Astrocyte (in vitro differentiated cells and primary cell): Measurements from ENCODE around the gene CDKN2B-AS1. TPM values are rescaled to one million over a fixed set of nuclear protein-coding genes. Genes with fewer than 3 reads are reported as not detected.

Source experiments
- DNase-seq: peaks from one replicate; pipeline ENCODE4 v3.0.0-alpha.2; 2010; ENCODE audit warnings: low read depth
- FAIRE-seq: peaks from 2 replicates; lab custom pipeline; 2011; peaks lifted over from hg19 to GRCh38; lab: Jason Lieb, UNC
- H2AFZ ChIP-seq: 2 replicates; pipeline ENCODE4 v1.6.0; 2012; ENCODE audit warnings: low read depth, low read length, inconsistent platforms
- H3K27ac ChIP-seq: 2 replicates; pipeline ENCODE4 v1.5.1; 2011; ENCODE audit warnings: low read depth, low read length, inconsistent platforms
- H3K27me3 ChIP-seq: 2 replicates; pipeline ENCODE4 v1.6.0; 2011; ENCODE audit warnings: low read length, inconsistent platforms; ENCODE audit not compliant: insufficient read depth
- H3K36me3 ChIP-seq: 2 replicates; pipeline ENCODE4 v1.5.1; 2011; ENCODE audit warnings: low read length, inconsistent platforms; ENCODE audit not compliant: insufficient read depth
- H3K4me1 ChIP-seq: 2 replicates; pipeline ENCODE4 v1.5.1; 2011; ENCODE audit warnings: low read length, inconsistent platforms; ENCODE audit not compliant: insufficient read depth
- H3K4me2 ChIP-seq: 2 replicates; pipeline ENCODE4 v1.6.0; 2012; ENCODE audit warnings: low read length, inconsistent platforms
- H3K4me3 ChIP-seq: 2 replicates; pipeline ENCODE4 v1.5.1; 2011; ENCODE audit warnings: low read depth, mild to moderate bottlenecking, low read length, inconsistent platforms; ENCODE audit not compliant: insufficient read depth
- H3K79me2 ChIP-seq: 2 replicates; pipeline ENCODE4 v1.6.0; 2012; ENCODE audit warnings: mild to moderate bottlenecking, low read length, inconsistent platforms; ENCODE audit not compliant: insufficient read depth
- H3K9ac ChIP-seq: 2 replicates; pipeline ENCODE4 v1.6.0; 2012; ENCODE audit warnings: mild to moderate bottlenecking, low read length, inconsistent platforms
- H3K9me3 ChIP-seq: 2 replicates; pipeline ENCODE4 v1.5.1; 2012; ENCODE audit warnings: low read depth, mild to moderate bottlenecking, low read length, inconsistent platforms; ENCODE audit not compliant: insufficient read depth
- H4K20me1 ChIP-seq: 2 replicates; pipeline ENCODE4 v1.6.0; 2012; ENCODE audit warnings: low read length, inconsistent platforms; ENCODE audit not compliant: insufficient read depth
- H3K27ac Mint-ChIP-seq: one replicate; pipeline ENCODE4 v1.8.0; 2021; ENCODE audit warnings: mild to moderate bottlenecking, mixed read lengths; ENCODE audit not compliant: unreplicated experiment
- H3K27me3 Mint-ChIP-seq: one replicate; pipeline ENCODE4 v1.8.0; 2021; ENCODE audit warnings: low read depth, mixed read lengths; ENCODE audit not compliant: unreplicated experiment
- H3K36me3 Mint-ChIP-seq: one replicate; pipeline ENCODE4 v1.8.0; 2021; ENCODE audit warnings: low read depth, mixed read lengths; ENCODE audit not compliant: unreplicated experiment
- H3K4me1 Mint-ChIP-seq: one replicate; pipeline ENCODE4 v1.8.0; 2021; ENCODE audit warnings: low read depth, mixed read lengths; ENCODE audit not compliant: unreplicated experiment
- H3K4me3 Mint-ChIP-seq: one replicate; pipeline ENCODE4 v1.8.0; 2021; ENCODE audit warnings: mild to moderate bottlenecking, moderate library complexity, mixed read lengths; ENCODE audit not compliant: unreplicated experiment
- H3K9me3 Mint-ChIP-seq: one replicate; pipeline ENCODE4 v1.8.0; 2021; ENCODE audit warnings: mild to moderate bottlenecking, mixed read lengths; ENCODE audit not compliant: unreplicated experiment
- EZH2 ChIP-seq: IDR thresholded peaks from 2 replicates; pipeline ENCODE4 v1.6.1; 2012; ENCODE audit warnings: mild to moderate bottlenecking, low read length, inconsistent platforms; ENCODE audit not compliant: insufficient read depth
- total RNA-seq: library from RNA; stranded (reverse); gene quantifications from 2 replicates; pipeline ENCODE4 v1.2.1, GENCODE V29; 2021
- TF ChIP-seq, protein P1 (sequence below): IDR thresholded peaks from 2 replicates; pipeline ENCODE4 v1.5.1; 2011; ENCODE audit warnings: low read depth, mild to moderate bottlenecking, inconsistent platforms, low read length, moderate library complexity; ENCODE audit not compliant: insufficient read depth

Gene CDKN2B-AS1
- total RNA-seq, 1 donor from 2014 or later = 2.3 TPM

DNA sequence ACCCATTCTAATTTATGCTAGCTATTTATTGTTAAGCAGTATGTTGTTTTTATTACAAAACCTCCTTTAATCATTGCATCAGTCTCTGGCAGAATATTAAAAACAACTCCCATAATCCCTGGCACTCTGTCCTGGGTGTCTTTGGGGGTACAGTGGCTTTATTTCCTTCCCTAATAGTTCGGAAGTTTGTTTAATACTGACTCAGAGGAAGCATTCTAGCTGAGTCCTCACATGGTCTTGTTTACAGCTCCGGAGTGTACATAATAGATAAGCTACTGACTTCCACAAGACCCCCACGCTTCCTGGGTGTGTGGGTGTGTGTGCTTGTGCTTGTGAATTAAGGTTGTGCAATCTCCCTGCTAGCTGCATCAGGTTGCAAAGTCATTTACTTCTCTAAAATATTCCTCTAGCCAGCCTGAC, 164.3 kb downstream of the CDKN2B-AS1 start:
- H3K27ac ChIP-seq = peak overlapping the region; percentile 75
- no peaks in the 10 kb centered on the region for H3K36me3 Mint-ChIP-seq
- no peak overlapping the region for H3K4me3 Mint-ChIP-seq
- peak; percentile 81 for DNase-seq
- H3K4me3 ChIP-seq = no peak overlapping the region
- no peaks in the 10 kb centered on the region for H4K20me1 ChIP-seq
- H3K9me3 Mint-ChIP-seq = no peaks in the 10 kb centered on the region
- H3K79me2 ChIP-seq = no peaks in the 10 kb centered on the region
- H2AFZ ChIP-seq = peak overlapping the region; percentile 20
- TF ChIP-seq, protein P1, sequence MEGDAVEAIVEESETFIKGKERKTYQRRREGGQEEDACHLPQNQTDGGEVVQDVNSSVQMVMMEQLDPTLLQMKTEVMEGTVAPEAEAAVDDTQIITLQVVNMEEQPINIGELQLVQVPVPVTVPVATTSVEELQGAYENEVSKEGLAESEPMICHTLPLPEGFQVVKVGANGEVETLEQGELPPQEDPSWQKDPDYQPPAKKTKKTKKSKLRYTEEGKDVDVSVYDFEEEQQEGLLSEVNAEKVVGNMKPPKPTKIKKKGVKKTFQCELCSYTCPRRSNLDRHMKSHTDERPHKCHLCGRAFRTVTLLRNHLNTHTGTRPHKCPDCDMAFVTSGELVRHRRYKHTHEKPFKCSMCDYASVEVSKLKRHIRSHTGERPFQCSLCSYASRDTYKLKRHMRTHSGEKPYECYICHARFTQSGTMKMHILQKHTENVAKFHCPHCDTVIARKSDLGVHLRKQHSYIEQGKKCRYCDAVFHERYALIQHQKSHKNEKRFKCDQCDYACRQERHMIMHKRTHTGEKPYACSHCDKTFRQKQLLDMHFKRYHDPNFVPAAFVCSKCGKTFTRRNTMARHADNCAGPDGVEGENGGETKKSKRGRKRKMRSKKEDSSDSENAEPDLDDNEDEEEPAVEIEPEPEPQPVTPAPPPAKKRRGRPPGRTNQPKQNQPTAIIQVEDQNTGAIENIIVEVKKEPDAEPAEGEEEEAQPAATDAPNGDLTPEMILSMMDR = no peak
- TF ChIP-seq EZH2 = no peak
- H3K9ac ChIP-seq = peak overlapping the region; percentile 30
- peaks cover 28% of the 10 kb centered on the region for H3K4me1 ChIP-seq
- H3K4me2 ChIP-seq = peak overlapping the region; percentile 24
- peaks cover 39% of the 10 kb centered on the region for H3K4me1 Mint-ChIP-seq
- no peaks in the 10 kb centered on the region for H3K36me3 ChIP-seq
- peak overlapping the region; percentile 50 for H3K27ac Mint-ChIP-seq
- no peaks in the 10 kb centered on the region for H3K27me3 ChIP-seq
- no peaks in the 10 kb centered on the region for H3K27me3 Mint-ChIP-seq
- FAIRE-seq = no peak
- no peaks in the 10 kb centered on the region for H3K9me3 ChIP-seq

DNA sequence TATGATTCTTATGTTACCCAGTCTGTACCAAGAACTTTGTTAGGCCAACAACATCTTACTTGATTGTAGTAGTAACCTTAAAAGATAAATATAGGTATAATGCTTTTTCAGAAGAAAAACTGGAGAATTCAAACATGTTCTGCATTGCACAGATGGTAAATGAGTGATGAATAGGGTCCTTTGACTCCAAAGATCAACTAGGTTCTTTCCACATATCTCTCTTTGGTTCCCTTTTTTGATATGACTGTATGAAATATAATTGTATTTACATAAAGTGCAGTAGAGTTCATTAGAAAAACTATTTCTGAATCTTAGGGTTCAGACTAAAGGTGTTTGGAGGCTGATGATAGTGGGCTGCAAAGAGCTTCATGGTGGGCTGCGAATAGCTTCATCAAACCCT, 165.0 kb downstream of the CDKN2B-AS1 start:
- Histone ChIP-seq H3K4me3 (no peak overlapping the region), H3K9me3 (no peaks in the 10 kb centered on the region), H3K4me2 (no peak overlapping the region), H4K20me1 (no peaks in the 10 kb centered on the region), H3K27ac (peak overlapping the region; percentile 14), H3K36me3 (no peaks in the 10 kb centered on the region), H3K27me3 (no peaks in the 10 kb centered on the region), H3K9ac (no peak overlapping the region), H2AFZ (no peak overlapping the region), H3K79me2 (no peaks in the 10 kb centered on the region), H3K4me1 (peaks cover 28% of the 10 kb centered on the region)
- Mint-ChIP-seq H3K27ac (no peak overlapping the region), H3K4me3 (no peak overlapping the region), H3K36me3 (no peaks in the 10 kb centered on the region), H3K9me3 (no peaks in the 10 kb centered on the region), H3K4me1 (peaks cover 39% of the 10 kb centered on the region), H3K27me3 (no peaks in the 10 kb centered on the region)
- DNase-seq (no peak), FAIRE-seq (no peak)
- no peak for TF ChIP-seq EZH2
- TF ChIP-seq, protein P1 = no peak

DNA sequence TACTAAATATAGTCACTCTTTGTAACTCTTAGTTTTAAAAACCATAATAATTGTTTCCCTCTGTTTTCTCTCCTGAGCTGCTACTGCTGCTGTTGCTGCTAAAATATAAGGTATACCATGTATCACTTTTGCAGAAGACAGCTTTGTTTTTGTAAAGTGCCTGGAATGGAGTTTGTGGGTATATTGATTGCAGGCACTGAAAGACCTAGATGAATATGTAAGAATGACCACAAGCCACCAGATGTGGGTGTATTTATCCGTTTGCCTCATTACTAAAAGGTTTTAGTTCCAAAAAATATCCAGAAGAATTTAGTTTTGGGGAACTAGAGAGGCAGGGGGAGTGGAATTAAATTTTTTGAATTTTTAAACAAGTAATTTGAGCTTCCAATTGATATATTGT, 165.6 kb downstream of the CDKN2B-AS1 start:
- Histone ChIP-seq H3K9ac (no peak overlapping the region), H2AFZ (no peak overlapping the region), H3K4me1 (peaks cover 31% of the 10 kb centered on the region), H3K79me2 (no peaks in the 10 kb centered on the region), H3K27me3 (no peaks in the 10 kb centered on the region), H3K27ac (no peak overlapping the region), H3K9me3 (no peaks in the 10 kb centered on the region), H4K20me1 (no peaks in the 10 kb centered on the region), H3K36me3 (no peaks in the 10 kb centered on the region), H3K4me3 (no peak overlapping the region), H3K4me2 (no peak overlapping the region)
- Mint-ChIP-seq H3K36me3 (no peaks in the 10 kb centered on the region), H3K9me3 (no peaks in the 10 kb centered on the region), H3K27me3 (no peaks in the 10 kb centered on the region), H3K4me3 (no peak overlapping the region), H3K27ac (no peak overlapping the region), H3K4me1 (peaks cover 43% of the 10 kb centered on the region)
- DNase-seq (peak; percentile 91), FAIRE-seq (no peak)
- TF ChIP-seq EZH2 = no peak
- TF ChIP-seq, protein P1 = no peak
